Activated CD8-positive, alpha-beta memory T cell treated with anti-CD3 and anti-CD28 coated beads, Interleukin-2, amount 50 U/mL, for 1 hour (primary cell): Measurements from ENCODE around the gene MAD1L1.
"Not testable (repeated sequence)": the region's sequence is repeated elsewhere in the genome, so short reads cannot be mapped to it uniquely, and the experiment has no call there.

Experiments used
- DNase-seq: peaks from one replicate; pipeline ENCODE4 v3.0.0-alpha.2; 2020; ENCODE audit errors: extremely low read depth

Gene MAD1L1

GRCh38 chr7:2046581-2047565 lies 185.9 kb downstream of the MAD1L1 start:
- no peak for DNase-seq

- no peak for DNase-seq
These were observed 187.0 kb downstream of the MAD1L1 start for GRCh38 chr7:2045559-2046405.

- no peak for DNase-seq
These were observed 187.8 kb downstream of the MAD1L1 start for GRCh38 chr7:2044883-2045471.

- no peak for DNase-seq
These were observed 188.3 kb downstream of the MAD1L1 start for GRCh38 chr7:2044311-2044882.

- no peak for DNase-seq
These were observed 189.3 kb downstream of the MAD1L1 start for GRCh38 chr7:2043316-2044039.

- no peak for DNase-seq
These were observed 190.1 kb downstream of the MAD1L1 start for GRCh38 chr7:2042650-2043049.

GRCh38 chr7:2041496-2042367 lies 191.0 kb downstream of the MAD1L1 start:
- DNase-seq: no peak

GRCh38 chr7:2040893-2041270 lies 191.9 kb downstream of the MAD1L1 start:
- DNase-seq: peak; percentile 30

GRCh38 chr7:2040201-2040892 lies 192.4 kb downstream of the MAD1L1 start:
- no peak for DNase-seq

GRCh38 chr7:2038931-2039728 lies 193.6 kb downstream of the MAD1L1 start:
- no peak for DNase-seq

GRCh38 chr7:2037808-2038522 lies 194.8 kb downstream of the MAD1L1 start:
- no peak for DNase-seq

GRCh38 chr7:2037301-2037807 lies 195.4 kb downstream of the MAD1L1 start:
- DNase-seq: peak; percentile 56

- no peak for DNase-seq
These were observed 196.0 kb downstream of the MAD1L1 start for GRCh38 chr7:2036786-2037185.

GRCh38 chr7:2036201-2036600 lies 196.5 kb downstream of the MAD1L1 start:
- not testable (repeated sequence) for DNase-seq

- no peak for DNase-seq
These were observed 198.2 kb downstream of the MAD1L1 start for GRCh38 chr7:2034291-2035201.

- no peak for DNase-seq
These were observed 199.1 kb downstream of the MAD1L1 start for GRCh38 chr7:2033586-2034135.
